ENCODE data around the gene ICOS.

- TF ChIP-seq, protein P1, sequence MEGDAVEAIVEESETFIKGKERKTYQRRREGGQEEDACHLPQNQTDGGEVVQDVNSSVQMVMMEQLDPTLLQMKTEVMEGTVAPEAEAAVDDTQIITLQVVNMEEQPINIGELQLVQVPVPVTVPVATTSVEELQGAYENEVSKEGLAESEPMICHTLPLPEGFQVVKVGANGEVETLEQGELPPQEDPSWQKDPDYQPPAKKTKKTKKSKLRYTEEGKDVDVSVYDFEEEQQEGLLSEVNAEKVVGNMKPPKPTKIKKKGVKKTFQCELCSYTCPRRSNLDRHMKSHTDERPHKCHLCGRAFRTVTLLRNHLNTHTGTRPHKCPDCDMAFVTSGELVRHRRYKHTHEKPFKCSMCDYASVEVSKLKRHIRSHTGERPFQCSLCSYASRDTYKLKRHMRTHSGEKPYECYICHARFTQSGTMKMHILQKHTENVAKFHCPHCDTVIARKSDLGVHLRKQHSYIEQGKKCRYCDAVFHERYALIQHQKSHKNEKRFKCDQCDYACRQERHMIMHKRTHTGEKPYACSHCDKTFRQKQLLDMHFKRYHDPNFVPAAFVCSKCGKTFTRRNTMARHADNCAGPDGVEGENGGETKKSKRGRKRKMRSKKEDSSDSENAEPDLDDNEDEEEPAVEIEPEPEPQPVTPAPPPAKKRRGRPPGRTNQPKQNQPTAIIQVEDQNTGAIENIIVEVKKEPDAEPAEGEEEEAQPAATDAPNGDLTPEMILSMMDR (IDR thresholded peaks at IDR 0.05) = no peak
- TF ChIP-seq POLR2A (IDR thresholded peaks at IDR 0.05) = no peak
These were observed 51.4 kb downstream of the ICOS start for GRCh38 chr2:203987959-203988358.
